CD8-positive, alpha-beta memory T cell (primary cell): ENCODE results near the gene PIM3. TPM values are rescaled to one million over a fixed set of nuclear protein-coding genes. Genes with fewer than 3 reads are reported as not detected.

Experiments used
- CTCF ChIA-PET: fragments of 350-600 bp; sonication (Branson Sonifier 250); formaldehyde crosslinking; loops from one replicate; lab custom pipeline; 2021; ENCODE audit warnings: antibody characterized with exemption; lab: Charles Lee
- POLR2A ChIA-PET: fragments of 350-600 bp; sonication (Branson Sonifier 250); formaldehyde crosslinking; loops from one replicate; lab custom pipeline; 2021; ENCODE audit warnings: antibody characterized with exemption; lab: Charles Lee
- DNase-seq, 5 donors: peaks; one replicate each; pipeline versions ENCODE4 v3.0.0 to v3.0.0-alpha.2; 2020 to 2022; ENCODE audit warnings: mixed read lengths in 1 of 5
- H3K27ac ChIP-seq: one replicate; pipeline ENCODE4 v1.7.0; 2013; ENCODE audit warnings: low read depth, mild to moderate bottlenecking, low read length, moderate library complexity
- H3K27me3 ChIP-seq: 2 replicates; pipeline ENCODE4 v1.7.0; 2013; ENCODE audit warnings: low read length, mild to moderate bottlenecking; ENCODE audit not compliant: insufficient read depth, poor library complexity, severe bottlenecking
- H3K36me3 ChIP-seq: 2 replicates; pipeline ENCODE4 v1.7.0; 2013; ENCODE audit warnings: mild to moderate bottlenecking, low read length, moderate library complexity; ENCODE audit not compliant: insufficient read depth
- H3K4me1 ChIP-seq: 2 replicates; pipeline ENCODE4 v1.7.0; 2013; ENCODE audit warnings: mild to moderate bottlenecking, low read length, moderate library complexity; ENCODE audit not compliant: insufficient read depth
- H3K4me3 ChIP-seq: 2 replicates; pipeline ENCODE4 v1.7.0; 2013; ENCODE audit warnings: mild to moderate bottlenecking, low read length
- H3K9me3 ChIP-seq: 2 replicates; pipeline ENCODE4 v1.7.0; 2013; ENCODE audit warnings: mild to moderate bottlenecking, low read length
- H3K27ac Mint-ChIP-seq, 8 donors: one replicate each; pipeline ENCODE4 v1.8.0; 2020 to 2021; ENCODE audit warnings: mixed read lengths in 8 of 8, mild to moderate bottlenecking in 6 of 8, inconsistent platforms in 3 of 8, moderate library complexity in 3 of 8
- H3K27me3 Mint-ChIP-seq, 2 donors: one replicate each; pipeline ENCODE4 v1.8.0; 2020 to 2021; ENCODE audit warnings: mixed read lengths in 2 of 2, mild to moderate bottlenecking in 1 of 2, moderate library complexity in 1 of 2
- H3K36me3 Mint-ChIP-seq, 3 donors: one replicate each; pipeline ENCODE4 v1.8.0; 2020 to 2021; ENCODE audit warnings: mixed read lengths in 3 of 3, inconsistent platforms in 1 of 3, mild to moderate bottlenecking in 1 of 3
- H3K4me1 Mint-ChIP-seq, 3 donors: one replicate each; pipeline ENCODE4 v1.8.0; 2020 to 2021; ENCODE audit warnings: mixed read lengths in 3 of 3, inconsistent platforms in 1 of 3, mild to moderate bottlenecking in 1 of 3
- H3K4me3 Mint-ChIP-seq, 7 donors: one replicate each; pipeline ENCODE4 v1.8.0; 2020 to 2021; ENCODE audit warnings: mixed read lengths in 7 of 7, mild to moderate bottlenecking in 6 of 7, moderate library complexity in 4 of 7, inconsistent platforms in 2 of 7
- H3K9me3 Mint-ChIP-seq, 5 donors: one replicate each; pipeline ENCODE4 v1.8.0; 2020 to 2022; ENCODE audit warnings: mixed read lengths in 5 of 5, mild to moderate bottlenecking in 3 of 5, moderate library complexity in 2 of 5, inconsistent platforms in 1 of 5
- polyA plus RNA-seq: library from polyadenylated mRNA; unstranded; fragments of 300-500 nt; fragmentation: Illumina TruSeq; gene quantifications from one replicate; pipeline ENCODE4 v1.2.3, GENCODE V29; 2021
- total RNA-seq, 2 experiments: library from RNA; stranded (reverse); gene quantifications; one replicate each; pipeline ENCODE4 v1.2.3, GENCODE V29; 2021

Gene PIM3
- total and polyA plus RNA-seq, 3 experiments from 2014 or later, result 39.3 to 227 (median 202) TPM

GRCh38 chr22:49917974-49918910, 42.3 kb upstream of the PIM3 start, which contains the start of the genes ALG12 and CRELD2:
ALG12 (minus strand) TSS chr22:49918438; CDS start chr22:49913765, 4,673 bp downstream.
CRELD2 (plus strand) TSS chr22:49918634; CDS start chr22:49918770, 136 bp downstream.
- peaks cover 18% of the 10 kb centered on the region for H3K4me1 ChIP-seq
- H3K36me3 ChIP-seq, result no peaks in the 10 kb centered on the region
- Mint-ChIP-seq H3K9me3 (no peaks in the 10 kb centered on the region), H3K4me3 (peak within 1 kb of the TSS; percentile 85 to 95 (median 94)), H3K36me3 (peaks cover 0 to 27% (median 2%) of the 10 kb centered on the region in 3 donors), H3K4me1 (peaks cover 23 to 34% (median 24%) of the 10 kb centered on the region in 3 donors), H3K27ac (peak within 1 kb of the TSS; percentile 68 to 97 (median 94)), H3K27me3 (no peaks in the 10 kb centered on the region)
- H3K9me3 ChIP-seq, result no peaks in the 10 kb centered on the region
- peak within 1 kb of the TSS; percentile 78 for H3K4me3 ChIP-seq
- H3K27ac ChIP-seq, result peak within 1 kb of the TSS; percentile 84
- no peaks in the 10 kb centered on the region for H3K27me3 ChIP-seq
- POLR2A ChIA-PET, result interaction anchor here (0.6 to 1.7 kb wide), 3 partner anchors 92 to 129 kb away, joined by 3 to 4 read pairs (median 3); no protein-coding TSS in a partner anchor
- DNase-seq, result peak; percentile 94 to 98 (median 96)
- CTCF ChIA-PET, result no interaction called here

- Histone ChIP-seq H3K9me3 (no peaks in the 10 kb centered on the region), H3K4me3 (peak overlapping the region; percentile 78), H3K4me1 (peaks cover 18% of the 10 kb centered on the region), H3K27ac (peak overlapping the region; percentile 6), H3K27me3 (no peaks in the 10 kb centered on the region), H3K36me3 (no peaks in the 10 kb centered on the region)
- Mint-ChIP-seq H3K36me3 (peaks cover 0 to 20% (median 2%) of the 10 kb centered on the region in 3 donors), H3K9me3 (no peaks in the 10 kb centered on the region), H3K4me3 (peak overlapping the region; percentile 73 to 91 (median 83)), H3K27me3 (no peaks in the 10 kb centered on the region), H3K27ac (peak overlapping the region in 6 of 8 donors; percentile 26 to 77 (median 70)), H3K4me1 (peaks cover 23 to 43% (median 25%) of the 10 kb centered on the region in 3 donors)
- POLR2A ChIA-PET, result interaction anchor here (0.5 to 1.7 kb wide), 3 partner anchors 64 to 131 kb away, joined by 3 to 4 read pairs (median 3); no protein-coding TSS in a partner anchor
- DNase-seq, result no peak
- CTCF ChIA-PET, result no interaction called here
Measured at GRCh38 chr22:49918911-49919881, 41.4 kb upstream of the PIM3 start.

- peaks cover 29 to 50% (median 33%) of the 10 kb centered on the region in 3 donors for H3K4me1 Mint-ChIP-seq
- H3K27ac ChIP-seq, result no peak overlapping the region
- H3K36me3 ChIP-seq, result no peaks in the 10 kb centered on the region
- H3K4me1 ChIP-seq, result peaks cover 28% of the 10 kb centered on the region
- peak overlapping the region in 4 of 8 donors; percentile 35 to 74 (median 52) for H3K27ac Mint-ChIP-seq
- peak overlapping the region in 5 of 7 donors; percentile 18 to 61 (median 35) for H3K4me3 Mint-ChIP-seq
- POLR2A ChIA-PET, result no interaction called here
- H3K9me3 ChIP-seq, result no peaks in the 10 kb centered on the region
- CTCF ChIA-PET, result no interaction called here
- no peaks in the 10 kb centered on the region for H3K27me3 Mint-ChIP-seq
- no peaks in the 10 kb centered on the region for H3K9me3 Mint-ChIP-seq
- H3K36me3 Mint-ChIP-seq, result peaks cover 0 to 17% (median 3%) of the 10 kb centered on the region in 3 donors
- H3K27me3 ChIP-seq, result no peaks in the 10 kb centered on the region
- H3K4me3 ChIP-seq, result no peak overlapping the region
- DNase-seq, result no peak
Measured at GRCh38 chr22:49920859-49921258, 39.7 kb upstream of the PIM3 start.

GRCh38 chr22:49921508-49922278, 38.9 kb upstream of the PIM3 start:
- Histone ChIP-seq H3K27ac (no peak overlapping the region), H3K36me3 (no peaks in the 10 kb centered on the region), H3K27me3 (no peaks in the 10 kb centered on the region), H3K4me3 (no peak overlapping the region), H3K9me3 (no peaks in the 10 kb centered on the region), H3K4me1 (peaks cover 30% of the 10 kb centered on the region)
- ChIA-PET CTCF (interaction anchor here (1.1 kb wide), 1 partner anchor 9 kb away, joined by 3 read pairs; no protein-coding TSS in a partner anchor), POLR2A (no interaction called here)
- Mint-ChIP-seq H3K27me3 (no peaks in the 10 kb centered on the region), H3K27ac (peak overlapping the region in 2 of 8 donors; percentile 65 to 67), H3K4me1 (peaks cover 34 to 50% (median 37%) of the 10 kb centered on the region in 3 donors), H3K36me3 (peaks cover 0 to 17% (median 3%) of the 10 kb centered on the region in 3 donors), H3K4me3 (peak overlapping the region in 2 of 7 donors; percentile 44 to 79), H3K9me3 (no peaks in the 10 kb centered on the region)
- DNase-seq, result no peak

GRCh38 chr22:49922484-49922883, 38.1 kb upstream of the PIM3 start:
- H3K9me3 Mint-ChIP-seq, result no peaks in the 10 kb centered on the region
- POLR2A ChIA-PET, result no interaction called here
- peaks cover 22% of the 10 kb centered on the region for H3K4me1 ChIP-seq
- H3K27ac ChIP-seq, result no peak overlapping the region
- H3K27ac Mint-ChIP-seq, result peak overlapping the region in 1 of 8 donors; percentile 35
- no peak for DNase-seq
- peaks cover 0 to 17% (median 3%) of the 10 kb centered on the region in 3 donors for H3K36me3 Mint-ChIP-seq
- H3K27me3 Mint-ChIP-seq, result no peaks in the 10 kb centered on the region
- no peaks in the 10 kb centered on the region for H3K9me3 ChIP-seq
- CTCF ChIA-PET, result no interaction called here
- no peaks in the 10 kb centered on the region for H3K27me3 ChIP-seq
- no peak overlapping the region for H3K4me3 ChIP-seq
- peaks cover 29 to 49% (median 32%) of the 10 kb centered on the region in 3 donors for H3K4me1 Mint-ChIP-seq
- H3K4me3 Mint-ChIP-seq, result peak overlapping the region in 2 of 7 donors; percentile 68 to 79
- no peaks in the 10 kb centered on the region for H3K36me3 ChIP-seq

GRCh38 chr22:49922926-49923325, 37.6 kb upstream of the PIM3 start:
- no peak overlapping the region for H3K27ac ChIP-seq
- no peak overlapping the region for H3K4me3 ChIP-seq
- CTCF ChIA-PET, result no interaction called here
- H3K4me1 Mint-ChIP-seq, result peaks cover 26 to 47% (median 30%) of the 10 kb centered on the region in 3 donors
- peak overlapping the region in 1 of 7 donors; percentile 76 for H3K4me3 Mint-ChIP-seq
- no peaks in the 10 kb centered on the region for H3K27me3 ChIP-seq
- H3K9me3 Mint-ChIP-seq, result no peaks in the 10 kb centered on the region
- POLR2A ChIA-PET, result no interaction called here
- no peak for DNase-seq
- no peaks in the 10 kb centered on the region for H3K36me3 ChIP-seq
- H3K4me1 ChIP-seq, result peaks cover 22% of the 10 kb centered on the region
- H3K36me3 Mint-ChIP-seq, result peaks cover 0 to 16% (median 3%) of the 10 kb centered on the region in 3 donors
- no peaks in the 10 kb centered on the region for H3K9me3 ChIP-seq
- H3K27me3 Mint-ChIP-seq, result no peaks in the 10 kb centered on the region
- H3K27ac Mint-ChIP-seq, result peak overlapping the region in 2 of 8 donors; percentile 78 to 93

- no peak overlapping the region for H3K4me3 ChIP-seq
- H3K27ac ChIP-seq, result no peak overlapping the region
- ChIA-PET POLR2A (no interaction called here), CTCF (no interaction called here)
- no peaks in the 10 kb centered on the region for H3K9me3 Mint-ChIP-seq
- peaks cover 26 to 47% (median 30%) of the 10 kb centered on the region in 3 donors for H3K4me1 Mint-ChIP-seq
- peaks cover 0 to 16% (median 3%) of the 10 kb centered on the region in 3 donors for H3K36me3 Mint-ChIP-seq
- no peaks in the 10 kb centered on the region for H3K27me3 Mint-ChIP-seq
- DNase-seq, result no peak
- no peaks in the 10 kb centered on the region for H3K36me3 ChIP-seq
- H3K27me3 ChIP-seq, result no peaks in the 10 kb centered on the region
- peak overlapping the region in 4 of 8 donors; percentile 22 to 93 (median 73) for H3K27ac Mint-ChIP-seq
- H3K4me1 ChIP-seq, result peaks cover 22% of the 10 kb centered on the region
- H3K4me3 Mint-ChIP-seq, result peak overlapping the region in 1 of 7 donors; percentile 76
- H3K9me3 ChIP-seq, result no peaks in the 10 kb centered on the region
Measured at GRCh38 chr22:49923445-49923844, 37.1 kb upstream of the PIM3 start.
